COR-L47 (cell line): ENCODE measurements around the gene FAM120B.
"Not testable (repeated sequence)": the region's sequence is repeated elsewhere in the genome, so short reads cannot be mapped to it uniquely, and the experiment has no call there.

Source experiments
- DNase-seq: peaks from one replicate; lab custom pipeline; 2025; lab: John Stamatoyannopoulos, UW

Gene FAM120B

GRCh38 chr6:170306324-170307079 is at the start of gene FAM120B:
Gene FAM120B, plus strand, starts transcription at chr6:170306758. Its CDS starts 10,633 bp downstream, at chr6:170317391.
- peak; percentile 83 for DNase-seq

- DNase-seq = no peak
These were observed 49.2 kb upstream of the FAM120B start for GRCh38 chr6:170257376-170257775.

- DNase-seq = no peak
These were observed 48.2 kb upstream of the FAM120B start for GRCh38 chr6:170258407-170258806.

GRCh38 chr6:170259278-170259677 is 47.3 kb upstream of the FAM120B start:
- no peak for DNase-seq

GRCh38 chr6:170260686-170261085 is 45.9 kb upstream of the FAM120B start:
- no peak for DNase-seq

GRCh38 chr6:170261643-170262488 is 44.7 kb upstream of the FAM120B start:
- DNase-seq = no peak

- no peak for DNase-seq
These were observed 44.0 kb upstream of the FAM120B start for GRCh38 chr6:170262489-170263088.

GRCh38 chr6:170263410-170263809 is 43.1 kb upstream of the FAM120B start:
- DNase-seq = no peak

GRCh38 chr6:170264086-170264485 is 42.5 kb upstream of the FAM120B start:
- DNase-seq = no peak

- not testable (repeated sequence) for DNase-seq
These were observed 41.9 kb upstream of the FAM120B start for GRCh38 chr6:170264644-170265043.

- DNase-seq = peak; percentile 74
These were observed 40.9 kb upstream of the FAM120B start for GRCh38 chr6:170265655-170266054.

GRCh38 chr6:170266061-170266825 is 40.3 kb upstream of the FAM120B start:
- DNase-seq = no peak

- DNase-seq = no peak
These were observed 38.9 kb upstream of the FAM120B start for GRCh38 chr6:170267688-170268087.

GRCh38 chr6:170268216-170269129 is 38.1 kb upstream of the FAM120B start:
- DNase-seq = no peak

GRCh38 chr6:170269151-170269845 is 37.3 kb upstream of the FAM120B start:
- DNase-seq = peak; percentile 64

GRCh38 chr6:170269846-170270541 is 36.6 kb upstream of the FAM120B start:
- no peak for DNase-seq

GRCh38 chr6:170270984-170271593 is 35.5 kb upstream of the FAM120B start:
- no peak for DNase-seq

- no peak for DNase-seq
These were observed 34.7 kb upstream of the FAM120B start for GRCh38 chr6:170271771-170272314.
